HG03571 (cell line): ENCODE data around the gene RHBDD3.
A peak's percentile ranks its signal among the peaks of the same experiment; 100 is the strongest.

Source experiments
- ATAC-seq: cut with Tn5 transposase; IDR thresholded peaks from one replicate; pipeline ENCODE4 v1.9.1; 2021; ENCODE audit not compliant: unreplicated experiment

RHBDD3 gene

GRCh38 chr22:29269731-29270474 is 2.1 kb upstream of the RHBDD3 start:
- no peak for ATAC-seq

DNA sequence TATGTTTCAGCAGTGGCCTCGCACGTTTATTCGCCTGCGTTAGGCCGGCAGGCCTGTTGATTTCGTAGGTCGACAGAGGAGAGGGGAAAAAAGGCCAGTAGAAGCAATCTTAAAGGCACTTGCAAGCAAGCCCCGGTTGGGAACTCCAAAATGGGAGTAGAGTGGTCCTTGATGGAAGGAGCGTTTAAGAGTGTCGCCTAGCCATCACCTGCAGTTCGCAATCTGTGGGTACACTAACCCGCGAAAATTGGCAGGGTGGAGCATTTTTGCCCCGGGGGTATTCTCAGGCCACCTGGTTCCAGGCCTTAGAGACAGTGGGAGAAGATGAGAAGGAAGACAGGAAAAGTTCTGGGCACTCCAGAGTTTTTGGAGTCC is 1.4 kb upstream of the RHBDD3 start:
- no peak for ATAC-seq

- peak; percentile 15 for ATAC-seq
Observed at GRCh38 chr22:29268511-29269229, 889 bp upstream of the RHBDD3 start.

- no peak for ATAC-seq
Observed at GRCh38 chr22:29267462-29267857, 321 bp downstream of the RHBDD3 start.

GRCh38 chr22:29266564-29267461 is 968 bp downstream of the RHBDD3 start:
- ATAC-seq: no peak

DNA sequence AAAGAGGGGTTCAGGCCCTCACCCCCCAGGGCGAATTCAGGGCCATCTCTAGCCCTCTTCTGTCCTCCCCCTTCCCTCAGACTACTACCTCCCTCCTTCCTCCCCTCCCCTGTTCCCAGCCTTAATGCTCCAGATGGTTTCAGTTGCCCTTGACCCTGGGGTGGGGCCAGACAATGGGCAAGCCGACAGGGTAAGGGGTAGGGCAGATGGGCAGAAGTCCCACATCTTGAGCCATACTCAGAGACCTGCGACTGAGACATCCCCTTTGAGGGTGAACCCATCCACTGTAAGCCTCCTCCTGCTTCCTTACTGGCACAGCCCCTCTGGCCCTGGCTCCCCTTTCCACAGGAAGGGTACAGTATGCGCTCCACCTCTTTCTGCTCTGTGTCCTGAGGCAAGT is 1.9 kb downstream of the RHBDD3 start:
- ATAC-seq: no peak

DNA sequence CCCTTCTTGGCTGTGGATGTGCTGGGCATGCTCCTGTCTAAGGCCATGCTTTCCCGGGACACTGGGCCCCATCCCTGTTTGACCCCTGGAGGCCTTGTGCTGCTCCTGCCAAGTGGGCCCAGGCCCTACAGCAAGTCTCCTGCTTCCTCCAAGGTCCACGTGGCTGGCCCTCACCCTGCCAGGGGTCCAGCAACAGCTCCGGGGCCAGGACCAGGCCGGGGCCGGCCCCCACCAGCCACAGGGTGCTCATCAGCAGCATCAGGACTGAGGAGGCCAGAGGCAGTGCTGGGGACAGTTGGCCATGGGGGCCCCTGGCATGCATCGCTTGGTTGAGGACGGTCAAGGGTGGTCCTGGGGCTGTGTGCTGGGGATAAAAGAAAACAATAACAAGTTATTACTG is 2.5 kb downstream of the RHBDD3 start:
- ATAC-seq: no peak

DNA sequence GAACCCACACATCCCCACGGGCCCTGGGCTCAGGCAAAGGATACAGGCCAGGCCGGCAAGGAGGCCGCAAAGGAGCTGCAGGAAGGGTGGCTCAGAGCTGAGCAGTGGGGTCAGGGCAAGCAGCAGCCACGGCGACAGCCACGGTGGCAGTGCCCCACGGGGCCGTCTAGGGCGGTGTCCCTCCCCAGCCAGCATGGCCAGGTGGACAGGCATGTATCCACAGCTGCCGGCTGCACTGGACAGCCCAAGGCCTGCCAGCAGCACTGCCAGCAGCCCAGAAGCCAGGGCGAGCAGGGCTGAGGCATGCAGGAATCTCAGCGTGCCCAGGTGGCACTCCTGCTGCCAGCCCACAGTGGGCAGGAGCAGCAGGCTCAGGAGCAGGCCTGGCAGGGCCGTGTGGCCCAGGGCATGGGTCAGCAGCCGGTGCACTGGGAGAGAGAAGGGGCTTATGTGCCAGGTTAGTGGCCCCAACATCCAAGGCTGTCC is 3.9 kb downstream of the RHBDD3 start:
- no peak for ATAC-seq

DNA sequence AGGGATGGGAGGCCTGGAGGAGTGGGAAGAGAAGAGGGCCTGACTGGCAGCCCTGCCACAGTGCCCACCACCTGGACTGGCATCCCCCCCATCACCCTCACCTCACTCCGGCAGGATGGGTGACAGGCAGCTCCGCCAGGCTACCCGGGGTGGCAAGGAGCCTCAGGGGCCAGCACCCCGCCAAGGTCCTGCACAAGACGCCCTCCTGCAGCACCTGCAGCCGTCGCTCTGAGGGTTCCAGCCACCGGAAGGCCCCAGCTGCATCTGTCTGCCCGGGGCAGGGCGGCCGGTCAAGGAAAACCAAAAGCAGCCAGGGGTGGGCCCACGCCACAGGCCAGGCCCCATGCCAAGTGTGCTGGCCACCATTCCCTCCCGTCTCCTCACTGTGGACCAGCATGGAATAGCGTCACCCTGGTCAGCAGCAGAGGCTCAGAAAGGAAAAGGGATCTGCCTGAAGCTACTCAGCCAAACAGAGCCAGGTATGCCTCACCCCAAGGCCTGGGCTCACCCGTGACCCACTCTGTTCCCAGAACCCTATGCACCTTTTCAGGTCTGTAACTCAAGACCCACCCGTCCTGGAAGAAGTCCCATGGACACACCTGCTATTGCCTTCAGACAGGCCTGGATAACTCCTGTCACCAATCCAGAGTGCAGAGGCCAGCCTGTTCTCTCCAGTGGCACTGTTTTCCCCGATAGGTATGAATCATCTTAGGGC is 7.0 kb downstream of the RHBDD3 start:
- no peak for ATAC-seq

GRCh38 chr22:29260031-29260560 is 7.7 kb downstream of the RHBDD3 start:
- no peak for ATAC-seq

DNA sequence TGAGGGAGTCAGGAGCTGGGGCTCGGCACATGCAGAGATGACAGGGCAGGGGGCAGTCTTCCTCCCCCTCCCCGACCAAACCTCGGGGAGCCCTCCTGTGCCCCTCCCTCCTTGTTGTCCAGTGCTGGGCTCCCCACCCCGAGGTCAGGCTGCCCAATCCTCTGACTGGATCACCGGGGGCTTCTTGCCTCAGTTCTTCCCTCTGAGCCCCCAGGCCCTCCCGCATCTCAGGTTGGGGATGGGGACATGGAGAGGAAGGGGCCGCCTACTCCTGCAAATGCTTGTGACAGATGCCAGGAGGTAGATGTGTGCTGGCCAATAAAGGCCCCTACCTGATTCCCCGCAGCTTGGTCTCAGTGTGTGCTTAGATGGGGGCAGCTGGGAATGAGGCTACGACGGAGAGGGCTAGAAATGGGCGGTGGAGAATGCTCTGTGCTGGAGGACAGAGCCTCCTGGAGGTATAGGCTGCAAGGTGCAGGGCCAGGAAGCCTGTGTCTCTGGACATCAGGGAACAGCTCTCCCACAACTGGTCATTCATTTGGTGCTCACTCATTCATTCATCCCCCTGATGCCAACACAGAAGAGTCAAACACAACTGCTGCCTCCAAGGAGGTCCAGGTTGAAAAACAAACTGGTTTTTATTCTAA is 8.4 kb downstream of the RHBDD3 start:
- no peak for ATAC-seq

DNA sequence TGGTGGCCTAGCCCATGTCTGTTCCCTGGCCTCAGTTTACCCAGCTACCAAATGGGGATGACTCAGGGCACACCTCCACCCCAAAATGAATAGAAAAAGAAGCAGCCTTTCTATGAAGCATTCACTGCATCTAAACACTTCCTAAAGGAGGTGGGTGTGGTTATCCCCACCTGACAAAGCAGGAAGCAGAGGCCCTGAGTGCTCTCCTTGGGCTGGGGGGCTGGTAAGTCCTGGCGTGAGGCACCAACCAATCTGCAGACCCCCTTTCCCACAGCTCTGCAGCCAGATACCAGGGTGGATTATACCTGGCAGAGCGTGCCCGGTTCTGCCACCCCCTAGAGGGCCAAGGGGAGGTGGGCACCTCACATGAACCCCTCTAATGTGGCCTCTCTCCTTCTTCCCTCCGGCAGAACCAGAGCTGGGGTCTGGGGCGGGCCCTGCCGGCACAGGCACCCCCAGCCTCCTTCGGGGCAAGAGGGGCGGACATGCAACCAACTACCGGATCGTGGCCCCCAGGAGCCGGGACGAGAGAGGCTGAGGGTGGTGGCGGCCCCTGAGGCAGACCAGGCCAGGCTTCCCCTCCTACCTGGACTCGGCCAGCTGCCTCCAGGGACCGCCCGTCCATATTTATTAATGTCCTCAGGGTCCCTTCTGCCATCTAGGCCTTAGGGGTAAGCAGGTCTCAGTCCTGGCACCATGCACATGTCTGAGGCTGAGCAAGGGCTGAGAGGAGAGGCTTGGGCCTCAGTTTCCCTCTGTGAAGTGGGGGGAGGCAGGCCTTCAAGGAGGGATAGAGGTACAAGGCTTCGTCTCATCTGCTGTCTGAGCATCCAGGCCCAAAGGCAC is 9.2 kb downstream of the RHBDD3 start:
- no peak for ATAC-seq

GRCh38 chr22:29257751-29258181 is 10.0 kb downstream of the RHBDD3 start:
- no peak for ATAC-seq

GRCh38 chr22:29256606-29257325 is 11.0 kb downstream of the RHBDD3 start:
- ATAC-seq: no peak

GRCh38 chr22:29255064-29255621 is 12.6 kb downstream of the RHBDD3 start:
- ATAC-seq: no peak

GRCh38 chr22:29254286-29254660 is 13.5 kb downstream of the RHBDD3 start:
- ATAC-seq: no peak

DNA sequence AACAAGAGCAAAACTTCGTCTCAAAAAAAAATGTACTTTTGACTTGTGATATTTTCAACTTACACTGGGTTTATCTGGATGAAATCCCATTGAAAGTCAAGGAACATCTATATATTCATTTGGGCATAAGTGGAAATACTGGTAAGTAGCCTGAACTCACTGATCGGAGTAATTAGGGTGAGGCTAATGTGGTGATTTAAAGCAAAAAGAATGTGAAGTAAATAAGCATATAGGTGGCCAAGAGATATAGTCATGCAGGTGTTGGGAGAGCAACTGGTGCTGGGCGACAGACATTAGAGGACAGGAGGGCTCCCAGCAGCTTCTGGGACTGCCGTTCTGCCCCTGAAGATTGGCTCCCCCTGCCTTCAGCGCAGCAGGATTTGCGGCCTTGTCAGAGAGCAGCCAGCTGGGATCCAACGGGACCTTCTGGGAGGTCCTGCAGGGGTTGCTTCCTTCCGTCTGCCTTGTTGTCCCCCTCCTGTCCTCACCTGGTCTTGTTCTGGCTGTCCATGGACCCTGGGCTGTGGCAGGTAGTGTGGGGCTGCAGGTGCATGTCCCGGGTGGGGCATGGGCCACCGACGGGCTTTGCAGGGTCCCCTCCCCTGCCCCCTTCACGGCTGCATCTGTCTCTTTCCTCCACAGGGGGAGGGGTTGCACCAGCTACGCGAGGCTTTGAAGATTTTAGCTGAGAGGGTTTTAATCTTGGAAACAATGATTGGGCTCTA is 14.1 kb downstream of the RHBDD3 start:
- no peak for ATAC-seq
